Spleen (tissue), 11 donors: ENCODE measurements around the gene TSPO2. TPM values are rescaled to one million over a fixed set of nuclear protein-coding genes. Genes with fewer than 3 reads are reported as not detected.

Experiments
- DNase-seq: peaks from one replicate; pipeline ENCODE4 v3.0.0-alpha.2; 2020
- H3K27ac ChIP-seq, 8 donors: fragments of 200-600 bp; sonication (generic) in 7 of 8; 1 replicate in 4 of 8; 2 replicates in 4 of 8; pipeline versions ENCODE4 v1.5.0 to v1.8.0; 2016 to 2021; ENCODE audit warnings: inconsistent platforms in 4 of 8, mild to moderate bottlenecking in 4 of 8, moderate library complexity in 1 of 8
- H3K27me3 ChIP-seq, 7 donors: fragments of 200-600 bp; sonication (generic) in 6 of 7; replicated peaks in 1 of 7; 1 replicate in 4 of 7; 2 replicates in 3 of 7; pipeline versions ENCODE4 v1.5.0 to v1.8.0; 2016 to 2021; ENCODE audit warnings: inconsistent platforms in 3 of 7, mild to moderate bottlenecking in 1 of 7
- H3K36me3 ChIP-seq, 6 donors: fragments of 200-600 bp; sonication (generic) in 5 of 6; 1 replicate in 4 of 6; 2 replicates in 2 of 6; pipeline versions ENCODE4 v1.5.0 to v1.8.0; 2016 to 2021; ENCODE audit warnings: inconsistent platforms in 2 of 6
- H3K4me1 ChIP-seq, 6 donors: fragments of 200-600 bp; sonication (generic) in 5 of 6; 1 replicate in 3 of 6; 2 replicates in 3 of 6; pipeline versions ENCODE4 v1.5.0 to v1.8.0; 2016 to 2021; ENCODE audit warnings: inconsistent platforms in 3 of 6
- H3K4me3 ChIP-seq, 8 donors: fragments of 200-600 bp; sonication (generic) in 7 of 8; 1 replicate in 4 of 8; 2 replicates in 4 of 8; pipeline versions ENCODE4 v1.5.0 to v1.8.0; 2016 to 2021; ENCODE audit warnings: inconsistent platforms in 4 of 8, mild to moderate bottlenecking in 4 of 8, moderate library complexity in 2 of 8
- H3K9me3 ChIP-seq, 8 donors: fragments of 200-600 bp; sonication (generic) in 7 of 8; 1 replicate in 4 of 8; 2 replicates in 4 of 8; pipeline versions ENCODE4 v1.5.0 to v1.8.0; 2016 to 2021; ENCODE audit warnings: inconsistent platforms in 4 of 8
- POLR2A ChIP-seq, 3 donors: fragments of 450-650 bp; IDR thresholded peaks; one replicate each; pipeline ENCODE4 v1.5.1; 2017; ENCODE audit warnings: antibody characterized with exemption in 3 of 3, mild to moderate bottlenecking in 1 of 3
- POLR2AphosphoS5 ChIP-seq, 3 donors: sonication (generic); formaldehyde crosslinking; IDR thresholded peaks; one replicate each; pipeline ENCODE4 v1.5.1; 2017; ENCODE audit warnings: antibody characterized with exemption in 3 of 3
- WGBS, 5 donors: extraction: QIAGEN DNeasy Blood & Tissue Kit in 3 of 5; methylation state at CpG; one replicate each; pipeline versions ENCODE4 v1.1.5 to v1.1.7; 2013 to 2018; 5-methylcytosine and 5-hydroxymethylcytosine counted together
- intact Hi-C: fragments of 100-400 bp; cut with DNase I; formaldehyde crosslinking; loops from one replicate; pipeline ENCODE4 v1.15.0; 2023; ENCODE audit warnings: low total_unique reads
- polyA plus RNA-seq, 3 donors: library from polyadenylated mRNA; stranded (reverse); fragments of 200-250 nt; gene quantifications; one replicate each; pipeline ENCODE4 v1.2.1, GENCODE V29; 2013
- total RNA-seq, 7 donors: library from RNA; depleted of rRNA in 3 of 7; stranded (reverse); fragments of >200 nt in 3 of 7; fragmentation: NEBNext Ultra II Directional in 4 of 7; extraction: Animal tissue kit (Norgen Biotek cat#: 25700) in 4 of 7; gene quantifications; one replicate each; pipeline versions ENCODE4 v1.1.0 to v1.2.1, GENCODE V29; 2016 to 2021
- TF ChIP-seq, protein P1 (sequence below), 11 experiments: fragments of 200-600 bp in 7 of 11; fragments of 450-650 bp in 4 of 11; sonication (generic) in 4 of 11; IDR thresholded peaks in 8 of 11; conservative IDR thresholded peaks in 3 of 11; 1 replicate in 7 of 11; 2 replicates in 4 of 11; pipeline versions ENCODE4 v1.4.0 to v1.8.0; 2016 to 2021; ENCODE audit warnings: antibody characterized with exemption in 11 of 11, inconsistent platforms in 4 of 11, mild to moderate bottlenecking in 1 of 11
- donor health status: healthy with polysubstance abuse.
- donor health status: DM: no; HTN: no; CAD: no; lungs with moderate emphysema.
- donor health status: DM: no; HTN: no; CAD: no.
- donor health status: Bipolar disorder and iron deficiency.
- donor health status: healthy.
- donor health status: DM: no; HTN: no; CAD: no.
- donor health status: DM: yes; HTN: yes; CAD: no.

Gene TSPO2
- total and polyA plus RNA-seq, 10 donors = 0.54 to 6.3 TPM; not detected in 8

DNA sequence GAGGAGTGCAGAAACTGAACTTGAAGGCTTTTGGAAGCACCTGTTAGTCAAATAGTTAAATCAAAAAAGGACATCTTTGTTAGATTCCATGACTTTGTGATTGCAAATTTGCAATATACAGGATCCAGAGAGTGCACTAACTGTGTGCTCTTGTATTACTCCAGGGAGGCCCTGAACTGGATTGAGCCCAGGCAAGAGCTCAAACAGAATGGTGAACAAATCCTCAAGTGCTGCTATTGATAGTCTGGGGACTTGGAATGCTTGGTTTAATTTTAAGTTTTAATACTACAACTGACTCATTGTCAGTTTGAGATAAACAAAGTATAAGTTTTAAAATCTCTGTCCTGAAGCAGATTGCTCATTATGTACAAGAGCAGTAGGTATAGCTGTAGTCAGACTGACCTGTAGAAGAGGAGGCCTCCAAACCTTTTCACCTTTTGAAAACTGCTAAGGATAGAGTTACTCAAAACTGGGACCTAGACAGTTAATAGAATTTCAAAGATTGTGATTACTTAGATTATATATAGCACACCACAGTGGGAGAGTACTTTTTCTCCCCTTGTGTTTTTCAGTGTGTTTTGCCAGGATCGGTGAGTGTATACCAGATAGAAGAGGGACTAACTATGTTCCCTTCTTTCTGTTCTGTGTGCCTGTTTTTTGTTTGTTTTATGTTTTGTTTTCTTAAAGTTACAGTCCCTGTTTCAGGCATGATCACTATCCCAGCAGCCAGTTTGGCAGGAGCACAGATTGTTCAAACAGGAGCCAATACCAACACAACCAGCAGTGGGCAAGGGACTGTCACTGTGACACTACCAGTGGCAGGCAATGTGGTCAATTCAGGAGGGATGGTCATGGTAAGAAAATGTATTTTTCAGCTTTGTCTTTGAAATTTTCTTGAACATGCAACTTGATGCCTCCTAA, 48.8 kb downstream of the TSPO2 start:
- TF ChIP-seq POLR2AphosphoS5 (IDR thresholded peaks at IDR 0.05) = no peak
- TF ChIP-seq POLR2A (IDR thresholded peaks at IDR 0.05) = no peak
- TF ChIP-seq, protein P1, sequence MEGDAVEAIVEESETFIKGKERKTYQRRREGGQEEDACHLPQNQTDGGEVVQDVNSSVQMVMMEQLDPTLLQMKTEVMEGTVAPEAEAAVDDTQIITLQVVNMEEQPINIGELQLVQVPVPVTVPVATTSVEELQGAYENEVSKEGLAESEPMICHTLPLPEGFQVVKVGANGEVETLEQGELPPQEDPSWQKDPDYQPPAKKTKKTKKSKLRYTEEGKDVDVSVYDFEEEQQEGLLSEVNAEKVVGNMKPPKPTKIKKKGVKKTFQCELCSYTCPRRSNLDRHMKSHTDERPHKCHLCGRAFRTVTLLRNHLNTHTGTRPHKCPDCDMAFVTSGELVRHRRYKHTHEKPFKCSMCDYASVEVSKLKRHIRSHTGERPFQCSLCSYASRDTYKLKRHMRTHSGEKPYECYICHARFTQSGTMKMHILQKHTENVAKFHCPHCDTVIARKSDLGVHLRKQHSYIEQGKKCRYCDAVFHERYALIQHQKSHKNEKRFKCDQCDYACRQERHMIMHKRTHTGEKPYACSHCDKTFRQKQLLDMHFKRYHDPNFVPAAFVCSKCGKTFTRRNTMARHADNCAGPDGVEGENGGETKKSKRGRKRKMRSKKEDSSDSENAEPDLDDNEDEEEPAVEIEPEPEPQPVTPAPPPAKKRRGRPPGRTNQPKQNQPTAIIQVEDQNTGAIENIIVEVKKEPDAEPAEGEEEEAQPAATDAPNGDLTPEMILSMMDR (IDR thresholded peaks at IDR 0.05 in 8 of 11, conservative IDR thresholded peaks at IDR 0.05 in 3 of 11) = no peak
- no peak for DNase-seq
- H3K4me3 ChIP-seq = no peak overlapping the region
- H3K36me3 ChIP-seq = peaks cover 11 to 100% (median 79%) of the 10 kb centered on the region in 6 donors
- intact Hi-C loops = no loop called here
- no peaks in the 10 kb centered on the region for H3K4me1 ChIP-seq
- WGBS, 5 donors = 52 to 100% (median 58%) methylated on average over 1 of the region's 1 CpG
- H3K27me3 ChIP-seq = no peaks in the 10 kb centered on the region
- H3K9me3 ChIP-seq = no peaks in the 10 kb centered on the region
- H3K27ac ChIP-seq = no peak overlapping the region

DNA sequence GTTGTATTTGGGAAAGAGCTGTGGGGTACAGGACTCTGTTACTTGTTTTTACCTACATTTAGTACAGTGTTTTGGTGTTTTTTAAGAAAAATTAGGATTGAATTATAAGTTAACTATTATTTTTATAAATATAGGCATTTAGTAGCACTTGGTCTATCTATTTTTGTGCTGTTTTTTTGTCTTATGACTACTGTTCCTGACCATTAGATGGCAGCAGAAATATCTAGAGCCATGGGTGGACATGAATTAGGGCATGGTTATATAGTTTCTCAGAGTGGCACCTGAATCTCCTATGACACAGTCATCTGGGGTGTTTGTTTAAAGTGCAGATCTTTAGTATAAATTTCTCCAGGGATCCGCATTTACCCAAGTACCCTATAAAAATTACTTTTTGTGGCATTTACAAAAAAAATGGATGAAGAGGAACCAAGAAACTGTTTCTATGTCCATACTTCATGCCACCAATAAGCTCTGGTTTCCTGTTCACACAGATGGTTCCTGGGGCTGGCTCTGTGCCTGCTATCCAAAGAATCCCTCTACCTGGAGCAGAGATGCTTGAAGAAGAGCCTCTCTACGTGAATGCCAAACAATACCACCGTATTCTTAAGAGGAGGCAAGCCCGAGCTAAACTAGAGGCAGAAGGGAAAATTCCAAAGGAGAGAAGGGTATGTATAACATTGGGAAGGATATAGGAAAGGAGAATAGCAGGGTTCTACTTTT, 50.3 kb downstream of the TSPO2 start:
- TF ChIP-seq POLR2A (IDR thresholded peaks at IDR 0.05) = no peak
- TF ChIP-seq, protein P1 (IDR thresholded peaks at IDR 0.05 in 8 of 11, conservative IDR thresholded peaks at IDR 0.05 in 3 of 11) = peak in 2 of 11 experiments; percentile 17 to 28
- DNase-seq = no peak
- WGBS, 5 donors = 94 to 98% (median 97%) methylated on average over 4 of the region's 4 CpGs
- H3K4me3 ChIP-seq = no peak overlapping the region
- no peaks in the 10 kb centered on the region for H3K9me3 ChIP-seq
- no peaks in the 10 kb centered on the region for H3K27me3 ChIP-seq
- no peaks in the 10 kb centered on the region for H3K4me1 ChIP-seq
- H3K27ac ChIP-seq = no peak overlapping the region
- intact Hi-C loops = no loop called here
- H3K36me3 ChIP-seq = peaks cover 11 to 100% (median 91%) of the 10 kb centered on the region in 6 donors

- Histone ChIP-seq H3K4me1 (no peaks in the 10 kb centered on the region), H3K36me3 (peaks cover 11 to 100% (median 97%) of the 10 kb centered on the region in 6 donors), H3K27me3 (no peaks in the 10 kb centered on the region), H3K4me3 (no peak overlapping the region), H3K27ac (no peak overlapping the region), H3K9me3 (no peaks in the 10 kb centered on the region)
- WGBS, 5 donors = 94 to 99% (median 95%) methylated on average over 6 of the region's 6 CpGs
- TF ChIP-seq POLR2A (IDR thresholded peaks at IDR 0.05) = no peak
- TF ChIP-seq POLR2AphosphoS5 (IDR thresholded peaks at IDR 0.05) = no peak
- TF ChIP-seq, protein P1 (IDR thresholded peaks at IDR 0.05 in 8 of 11, conservative IDR thresholded peaks at IDR 0.05 in 3 of 11) = no peak
- intact Hi-C loops = no loop called here
- DNase-seq = no peak
Measured at GRCh38 chr6:41093729-41094128, 51.5 kb downstream of the TSPO2 start.

Other genes with a start within 250 kb of the TSPO2 start
- gene UNC5CL, start 3.2 kb upstream of the TSPO2 start, total RNA-seq = 1 to 10 TPM; 1.7 to 3.9 (median 2.6) TPM
- 1 to 10 TPM; 1.4 to 3.0 (median 2.8) TPM for gene UNC5CL, start 3.2 kb upstream of the TSPO2 start, polyA plus RNA-seq
- gene APOBEC2, start 10.7 kb downstream of the TSPO2 start, total RNA-seq = under 1 TPM in 1 of 7 donors, not detected in 6; 0.23 TPM
- gene APOBEC2, start 10.7 kb downstream of the TSPO2 start, polyA plus RNA-seq = not detected
- gene OARD1, start 29.9 kb downstream of the TSPO2 start, total RNA-seq = 10 to 100 TPM; 20.7 to 41.3 (median 31.1) TPM
- gene OARD1, start 29.9 kb downstream of the TSPO2 start, polyA plus RNA-seq = 10 to 100 TPM; 28.5 to 41.4 (median 38.8) TPM
- 10 to 100 TPM; 24.4 to 34.8 (median 25.7) TPM for gene NFYA, start 30.5 kb downstream of the TSPO2 start, total RNA-seq
- gene NFYA, start 30.5 kb downstream of the TSPO2 start, polyA plus RNA-seq = 10 to 100 TPM in 1 of 3 donors, 1 to 10 TPM in 2; 6.4 to 10.1 (median 8.7) TPM
- gene TREML1, start 111.9 kb downstream of the TSPO2 start, total RNA-seq = 10 to 100 TPM in 3 of 7 donors, 1 to 10 TPM in 4; 3.3 to 19.2 (median 7.2) TPM
- 1 to 10 TPM; 1.2 to 3.6 (median 1.5) TPM for gene TREML1, start 111.9 kb downstream of the TSPO2 start, polyA plus RNA-seq
- under 1 TPM in 3 of 7 donors, not detected in 4; 0.64 to 0.97 (median 0.73) TPM for gene TREM2, start 120.6 kb downstream of the TSPO2 start, total RNA-seq
- 10 to 100 TPM in 1 of 3 donors, under 1 TPM in 2; 0.59 to 18.3 (median 0.74) TPM for gene TREM2, start 120.6 kb downstream of the TSPO2 start, polyA plus RNA-seq
- gene TREML2, start 158.7 kb downstream of the TSPO2 start, total RNA-seq = 10 to 100 TPM in 5 of 7 donors, 1 to 10 TPM in 2; 7.4 to 28.8 (median 12.2) TPM
- gene TREML2, start 158.7 kb downstream of the TSPO2 start, polyA plus RNA-seq = 1 to 10 TPM; 1.9 to 5.4 (median 4.6) TPM
- 1 to 10 TPM in 1 of 7 donors, not detected in 6; 2.2 TPM for gene TREML4, start 185.9 kb downstream of the TSPO2 start, total RNA-seq
- under 1 TPM in 1 of 3 donors, not detected in 2; 0.44 TPM for gene TREML4, start 185.9 kb downstream of the TSPO2 start, polyA plus RNA-seq
- gene TREM1, start 244.2 kb downstream of the TSPO2 start, total RNA-seq = 10 to 100 TPM; 14.8 to 51.9 (median 24.9) TPM
- 1 to 10 TPM in 2 of 3 donors, under 1 TPM in 1; 0.64 to 3.7 (median 2.9) TPM for gene TREM1, start 244.2 kb downstream of the TSPO2 start, polyA plus RNA-seq